OCI-LY3 (cell line): ENCODE measurements around the gene ARL6IP4.

Experiments used
- H2AFZ ChIP-seq: fragments of 200-600, 300-600 bp; shearing (Covaris generic); 2 replicates; pipeline ENCODE4 v1.6.0; 2014; ENCODE audit warnings: antibody characterized with exemption, low read depth, low read length
- H3K27ac ChIP-seq: fragments of 200-600, 300-600 bp; sonication (generic); 2 replicates; pipeline ENCODE4 v1.5.1; 2014; ENCODE audit warnings: mild to moderate bottlenecking, low read length, moderate library complexity, mixed read lengths
- H3K27me3 ChIP-seq: fragments of 200-600, 300-600 bp; sonication (generic); 2 replicates; pipeline ENCODE4 v1.6.1; 2014; ENCODE audit warnings: low read depth, low read length, mixed read lengths
- H3K36me3 ChIP-seq: fragments of 200-600, 300-600 bp; sonication (generic); replicated peaks from 2 replicates; pipeline ENCODE3; 2014; ENCODE audit warnings: low read depth, low read length, mixed read lengths
- H3K4me1 ChIP-seq: fragments of 300-600, 200-600 bp; sonication (generic); 2 replicates; pipeline ENCODE4 v1.6.1; 2014; ENCODE audit warnings: low read length, mixed read lengths
- H3K4me2 ChIP-seq: fragments of 200-600, 300-600 bp; sonication (generic); 2 replicates; pipeline ENCODE4 v1.6.1; 2014; ENCODE audit warnings: low read length, mixed read lengths
- H3K4me3 ChIP-seq: fragments of 300-600, 200-600 bp; sonication (generic); 2 replicates; pipeline ENCODE4 v1.5.1; 2014; ENCODE audit warnings: antibody characterized with exemption, mild to moderate bottlenecking, low read length, moderate library complexity
- H3K79me2 ChIP-seq: fragments of 300-600, 200-600 bp; shearing (Covaris generic); 2 replicates; pipeline ENCODE4 v1.6.1; 2014; ENCODE audit warnings: mild to moderate bottlenecking, low read length, mixed read lengths
- H3K9ac ChIP-seq: fragments of 300-600, 200-600 bp; shearing (Covaris generic); 2 replicates; pipeline ENCODE4 v1.6.0; 2014; ENCODE audit warnings: mild to moderate bottlenecking, low read length, moderate library complexity
- H3K9me3 ChIP-seq: fragments of 200-600, 300-600 bp; shearing (Covaris generic); 2 replicates; pipeline ENCODE4 v1.6.1; 2014; ENCODE audit warnings: low read length, mixed read lengths; ENCODE audit not compliant: insufficient read depth
- H4K20me1 ChIP-seq: fragments of 200-600, 300-600 bp; sonication (generic); 2 replicates; pipeline ENCODE4 v1.6.1; 2016; ENCODE audit warnings: low read length, mixed read lengths; ENCODE audit not compliant: insufficient read depth
- EZH2phosphoT487 ChIP-seq: fragments of 200-600 bp; shearing (Covaris generic); IDR thresholded peaks from 2 replicates; pipeline ENCODE4 v1.6.1; 2018; ENCODE audit warnings: antibody characterized with exemption, mixed run types, low read depth
- TF ChIP-seq, protein P1 (sequence below): fragments of 200-600, 300-600 bp; sonication (generic); IDR thresholded peaks from 2 replicates; pipeline ENCODE4 v1.5.1; 2014; ENCODE audit warnings: antibody characterized with exemption, low read length, low read depth

The ARL6IP4 gene

DNA sequence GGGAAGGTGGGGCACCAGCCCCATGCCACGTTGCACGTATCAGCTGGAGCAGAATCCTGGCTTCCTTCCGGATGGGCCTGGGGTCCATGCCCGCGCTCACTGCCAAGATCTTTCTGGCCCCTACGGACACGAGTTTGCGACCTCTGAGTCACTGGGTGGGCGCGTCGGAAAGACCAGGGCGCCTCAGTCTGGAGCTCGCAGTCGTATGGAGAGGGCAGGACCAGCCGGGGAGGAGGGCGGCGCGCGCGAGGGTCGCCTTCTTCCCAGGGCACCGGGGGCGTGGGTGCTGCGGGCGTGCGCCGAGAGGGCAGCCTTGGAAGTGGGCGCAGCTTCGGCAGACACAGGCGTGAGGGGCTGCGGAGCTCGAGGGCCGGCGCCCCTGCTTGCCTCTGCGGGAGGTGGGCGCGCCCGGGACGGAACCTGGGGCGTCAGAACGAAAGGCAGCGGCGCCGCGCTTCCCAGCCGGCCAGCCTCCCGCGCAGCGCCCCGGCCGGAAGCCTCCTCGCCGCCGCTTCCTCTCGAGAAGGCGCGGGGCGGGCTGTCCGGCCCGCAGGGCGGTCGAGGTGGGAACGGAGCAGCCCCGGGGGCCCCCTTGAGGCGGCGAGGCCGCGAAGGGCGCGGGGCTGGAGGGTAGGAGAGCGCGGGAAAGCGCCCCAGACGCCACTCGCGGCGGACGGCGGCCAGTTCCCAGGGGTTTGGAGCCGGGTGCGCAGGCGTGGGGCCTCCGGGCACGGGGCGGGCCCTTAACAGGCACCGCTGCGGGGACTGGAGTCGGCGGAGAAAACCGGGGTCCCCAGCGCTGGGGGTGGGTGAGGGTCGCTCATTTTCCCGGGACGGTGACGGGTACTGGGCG lies at the start of gene ARL6IP4:
Gene ARL6IP4 (plus strand): TSS at position 499 of the 853 bp plus-strand sequence. CDS start 459 bp downstream, outside the sequence.
- Histone ChIP-seq H3K4me1 (peaks cover 25% of the 10 kb centered on the region), H3K4me2 (peak within 1 kb of the TSS; percentile 94), H3K4me3 (peak within 1 kb of the TSS; percentile 96), H3K9me3 (no peaks in the 10 kb centered on the region), H2AFZ (peak within 1 kb of the TSS; percentile 83), H4K20me1 (peaks cover 21% of the 10 kb centered on the region), H3K9ac (peak within 1 kb of the TSS; percentile 89), H3K79me2 (peaks cover 37% of the 10 kb centered on the region), H3K27ac (peak within 1 kb of the TSS; percentile 53), H3K36me3 (peaks cover 15% of the 10 kb centered on the region), H3K27me3 (no peaks in the 10 kb centered on the region)
- TF ChIP-seq, protein P1, sequence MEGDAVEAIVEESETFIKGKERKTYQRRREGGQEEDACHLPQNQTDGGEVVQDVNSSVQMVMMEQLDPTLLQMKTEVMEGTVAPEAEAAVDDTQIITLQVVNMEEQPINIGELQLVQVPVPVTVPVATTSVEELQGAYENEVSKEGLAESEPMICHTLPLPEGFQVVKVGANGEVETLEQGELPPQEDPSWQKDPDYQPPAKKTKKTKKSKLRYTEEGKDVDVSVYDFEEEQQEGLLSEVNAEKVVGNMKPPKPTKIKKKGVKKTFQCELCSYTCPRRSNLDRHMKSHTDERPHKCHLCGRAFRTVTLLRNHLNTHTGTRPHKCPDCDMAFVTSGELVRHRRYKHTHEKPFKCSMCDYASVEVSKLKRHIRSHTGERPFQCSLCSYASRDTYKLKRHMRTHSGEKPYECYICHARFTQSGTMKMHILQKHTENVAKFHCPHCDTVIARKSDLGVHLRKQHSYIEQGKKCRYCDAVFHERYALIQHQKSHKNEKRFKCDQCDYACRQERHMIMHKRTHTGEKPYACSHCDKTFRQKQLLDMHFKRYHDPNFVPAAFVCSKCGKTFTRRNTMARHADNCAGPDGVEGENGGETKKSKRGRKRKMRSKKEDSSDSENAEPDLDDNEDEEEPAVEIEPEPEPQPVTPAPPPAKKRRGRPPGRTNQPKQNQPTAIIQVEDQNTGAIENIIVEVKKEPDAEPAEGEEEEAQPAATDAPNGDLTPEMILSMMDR, result no peak
- TF ChIP-seq EZH2phosphoT487, result no peak

DNA sequence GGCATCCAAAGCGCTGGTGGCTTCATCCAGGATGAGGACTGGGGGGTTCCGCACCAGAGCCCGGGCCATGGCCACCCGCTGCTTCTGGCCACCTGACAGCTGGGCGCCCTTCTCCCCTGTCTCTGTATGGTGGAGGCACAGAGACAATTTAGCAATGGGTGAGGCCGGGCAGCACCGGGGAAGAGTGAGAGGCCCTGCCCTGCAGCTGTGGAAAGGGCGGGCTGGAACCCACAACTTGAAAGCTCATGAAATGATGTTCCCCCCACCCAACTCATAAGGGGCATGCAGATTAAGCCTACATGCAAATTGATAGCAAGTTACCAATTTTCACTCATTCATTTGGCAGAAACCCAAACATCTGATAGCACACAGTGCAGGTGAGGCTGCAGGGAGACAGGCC lies 48.3 kb upstream of the ARL6IP4 start:
- Histone ChIP-seq H3K9ac (no peak overlapping the region), H3K79me2 (no peaks in the 10 kb centered on the region), H4K20me1 (no peaks in the 10 kb centered on the region), H3K27ac (no peak overlapping the region), H3K4me1 (peaks cover 10% of the 10 kb centered on the region; the same call in 1 of the 2 replicates), H2AFZ (no peak overlapping the region), H3K27me3 (peaks cover 19% of the 10 kb centered on the region), H3K4me2 (no peak overlapping the region), H3K9me3 (no peaks in the 10 kb centered on the region), H3K4me3 (no peak overlapping the region), H3K36me3 (no peaks in the 10 kb centered on the region)
- TF ChIP-seq EZH2phosphoT487, result no peak
- TF ChIP-seq, protein P1, result no peak

DNA sequence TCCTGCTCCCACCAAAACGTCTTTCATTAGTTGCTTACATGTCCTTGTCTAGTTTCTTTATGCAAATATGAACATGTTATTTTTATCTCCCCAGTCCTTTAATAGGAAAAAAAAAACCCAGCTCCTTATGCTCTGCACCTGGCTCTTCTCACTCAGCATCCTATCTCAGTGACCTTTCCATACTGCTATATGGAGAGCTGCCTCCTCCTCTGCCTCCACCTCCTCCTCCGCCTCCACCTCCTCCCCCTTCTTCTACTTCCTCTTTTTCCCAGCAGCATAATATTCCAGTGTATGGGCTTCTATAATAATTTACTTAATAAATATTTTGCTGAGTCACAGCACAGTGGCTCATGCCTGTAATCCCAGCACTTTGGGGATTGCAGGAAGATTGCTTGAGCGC lies 45.8 kb upstream of the ARL6IP4 start:
- Histone ChIP-seq H4K20me1 (no peaks in the 10 kb centered on the region), H3K4me1 (peaks cover 10% of the 10 kb centered on the region; the same call in 1 of the 2 replicates), H3K4me2 (no peak overlapping the region), H3K27ac (no peak overlapping the region), H3K9me3 (no peaks in the 10 kb centered on the region), H3K4me3 (no peak overlapping the region), H3K9ac (no peak overlapping the region), H3K27me3 (peaks cover 13% of the 10 kb centered on the region; the same call in 1 of the 2 replicates), H3K36me3 (no peaks in the 10 kb centered on the region), H3K79me2 (no peaks in the 10 kb centered on the region), H2AFZ (no peak overlapping the region)
- no peak for TF ChIP-seq EZH2phosphoT487
- TF ChIP-seq, protein P1, result no peak

DNA sequence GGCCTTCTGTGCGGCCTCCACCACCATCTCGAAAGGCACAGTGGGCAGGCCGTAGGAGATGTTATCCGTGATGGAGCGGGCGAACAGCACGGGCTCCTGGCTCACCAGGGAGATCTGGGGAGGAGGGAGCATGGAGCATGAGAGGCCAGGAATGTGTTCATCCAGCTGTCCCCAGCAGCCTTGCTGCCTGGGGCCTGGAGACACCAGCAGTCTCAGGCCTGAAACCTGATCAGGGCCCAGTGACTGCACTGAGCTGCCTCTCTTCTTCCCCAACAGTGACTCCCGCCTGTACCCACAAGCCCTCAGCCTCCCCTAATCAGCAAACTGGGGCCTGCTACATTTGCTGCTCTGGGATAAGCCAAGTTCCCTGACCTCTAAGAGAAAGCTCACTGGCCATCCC lies 45.2 kb upstream of the ARL6IP4 start:
- peaks cover 13% of the 10 kb centered on the region; the same call in 1 of the 2 replicates for H3K27me3 ChIP-seq
- no peak overlapping the region for H3K27ac ChIP-seq
- peaks cover 10% of the 10 kb centered on the region; the same call in 1 of the 2 replicates for H3K4me1 ChIP-seq

More for the DNA sequence above, 45.2 kb upstream of the ARL6IP4 start:
- Histone ChIP-seq H4K20me1 (no peaks in the 10 kb centered on the region), H2AFZ (no peak overlapping the region), H3K9ac (no peak overlapping the region), H3K4me3 (no peak overlapping the region), H3K79me2 (no peaks in the 10 kb centered on the region), H3K9me3 (no peaks in the 10 kb centered on the region), H3K4me2 (no peak overlapping the region), H3K36me3 (no peaks in the 10 kb centered on the region)
- TF ChIP-seq EZH2phosphoT487, result no peak
- TF ChIP-seq, protein P1, result no peak
